ENCODE data around the gene TMPRSS5. TPM values are rescaled to one million over a fixed set of nuclear protein-coding genes. Genes with fewer than 3 reads are reported as not detected.

The TMPRSS5 gene
- total RNA-seq, 1 donor from 2014 or later: 0.17 TPM

GRCh38 chr11:113667801-113668200, 38.3 kb downstream of the TMPRSS5 start:
- DNase-seq: no peak

DNA sequence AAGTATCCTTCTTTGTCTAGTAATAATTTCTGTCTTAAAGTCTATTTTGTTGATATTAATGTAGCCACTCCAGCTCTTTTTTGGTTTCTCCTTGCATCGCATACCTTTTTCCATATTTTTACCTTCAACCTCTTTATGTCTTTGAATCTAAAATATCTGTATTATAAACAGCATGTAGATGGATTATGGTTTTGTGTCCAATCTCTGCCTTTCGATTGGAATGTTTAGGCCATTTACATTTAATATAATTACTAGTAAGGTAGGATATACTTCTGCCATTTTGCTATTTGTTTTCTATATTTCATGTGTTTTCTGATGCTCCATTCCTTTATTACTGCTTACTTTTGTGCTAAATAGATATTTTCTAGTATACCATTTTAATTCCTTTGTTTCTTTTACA, 39.5 kb downstream of the TMPRSS5 start:
- no peak for DNase-seq

DNA sequence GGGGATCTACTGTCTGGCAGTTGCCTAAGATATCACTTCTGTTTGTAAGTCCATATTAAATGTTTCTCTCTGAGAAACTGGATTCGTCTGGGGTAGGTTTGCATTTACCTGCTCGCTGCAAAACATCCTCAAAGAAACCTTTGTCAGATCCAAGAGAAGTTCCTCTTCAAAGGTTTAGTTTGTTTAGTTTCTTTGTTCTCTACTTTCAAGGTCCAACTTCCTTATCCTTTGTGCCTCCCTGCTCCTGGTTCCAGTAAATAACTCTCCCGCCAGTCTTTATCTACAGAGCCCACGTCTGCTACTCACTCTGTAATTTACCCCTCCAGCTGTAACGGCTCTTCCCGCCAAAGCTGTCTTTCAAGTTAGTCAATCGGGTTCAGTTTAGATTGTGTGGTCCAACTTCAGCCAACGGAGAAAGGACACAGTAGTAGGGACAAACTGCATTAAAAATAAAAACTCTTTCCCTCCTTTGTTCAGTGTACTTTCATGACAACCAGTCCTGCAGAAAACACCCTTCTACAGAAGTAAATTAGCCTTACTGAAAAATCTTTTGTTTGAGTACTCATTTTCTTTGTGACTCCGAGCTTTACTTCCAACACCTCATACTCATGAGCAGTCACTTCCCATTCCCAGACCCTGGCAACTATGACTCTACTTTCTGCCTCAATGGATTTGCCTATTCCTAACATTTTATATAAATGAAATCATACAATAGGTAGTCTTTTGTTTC, 41.0 kb downstream of the TMPRSS5 start:
- no peak for DNase-seq

DNA sequence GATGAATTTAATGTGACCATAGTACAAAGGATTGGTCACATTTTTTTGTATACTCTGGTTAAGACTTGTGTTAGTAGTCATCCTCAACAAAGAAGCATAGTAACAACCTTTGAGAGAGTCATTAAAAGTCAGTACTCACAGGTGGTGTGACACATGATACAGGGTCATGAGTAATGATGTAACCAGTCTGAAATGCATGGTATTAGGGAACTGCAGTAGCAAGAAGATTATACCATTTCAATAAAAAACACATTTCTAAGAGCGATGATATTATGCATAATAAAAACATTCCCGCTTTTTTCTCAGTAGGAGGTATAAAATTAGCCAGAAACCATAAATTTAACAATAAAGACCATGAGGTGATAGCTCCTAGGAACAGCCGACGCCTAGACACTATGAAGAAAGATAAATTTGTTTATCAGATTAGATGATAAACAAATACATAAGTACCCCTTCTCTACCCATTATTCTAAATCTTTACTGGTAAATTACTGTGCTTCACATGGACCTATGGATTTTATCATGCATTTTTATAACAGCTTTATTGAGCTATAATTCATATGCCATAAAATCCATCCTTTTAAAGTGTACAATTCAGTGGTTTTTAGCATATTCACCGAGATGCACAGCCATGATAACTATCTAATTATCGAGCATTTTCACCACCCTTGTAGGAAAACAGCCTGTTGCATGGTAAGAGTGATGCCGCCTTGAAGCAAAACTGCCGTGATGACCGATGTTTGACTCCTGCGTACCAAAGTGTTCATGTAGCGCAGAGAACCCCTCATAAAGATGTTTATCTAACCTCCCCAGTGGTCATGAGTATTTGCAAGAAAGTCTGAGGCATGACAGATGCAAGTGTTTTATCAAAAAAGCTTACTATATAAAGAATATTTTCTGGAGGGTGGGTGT, 41.8 kb downstream of the TMPRSS5 start:
- no peak for DNase-seq

DNA sequence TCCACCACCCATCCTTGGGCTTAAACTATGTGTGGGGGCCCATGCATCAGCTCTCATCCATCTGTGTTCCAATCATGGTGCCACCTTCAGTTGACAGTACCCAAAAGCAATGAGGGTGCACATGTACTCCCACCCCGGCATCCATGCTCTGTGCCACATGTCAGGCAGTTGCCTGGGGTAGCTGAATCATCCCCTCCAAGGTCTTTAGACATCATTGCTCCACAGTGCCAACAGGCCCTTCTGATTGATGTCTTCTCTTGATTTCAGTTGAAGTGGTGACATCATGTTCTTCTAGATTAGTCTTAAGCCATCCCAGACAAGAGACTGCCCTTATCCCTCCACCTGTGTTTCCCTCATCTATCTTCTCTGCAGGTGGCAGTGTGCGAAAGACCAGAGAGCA, 42.5 kb downstream of the TMPRSS5 start:
- DNase-seq: no peak

DNA sequence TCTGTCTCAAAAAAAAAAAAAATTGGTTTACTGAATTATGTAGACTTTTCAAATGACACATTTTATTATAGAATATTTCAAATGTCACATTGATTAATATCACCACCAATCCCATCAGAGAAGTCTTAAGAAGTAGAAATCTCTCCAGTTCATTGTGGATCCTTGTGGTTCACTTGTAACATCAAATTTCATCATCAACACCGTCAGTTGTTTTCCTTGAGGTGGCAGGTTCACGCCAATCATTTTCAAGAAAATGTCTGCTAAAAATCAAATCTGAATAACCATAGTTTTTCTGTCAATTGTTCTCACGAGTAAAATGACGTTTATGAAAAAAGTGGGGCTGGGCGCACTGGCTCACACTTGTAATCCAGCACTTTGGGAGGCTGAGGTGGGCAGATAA, 50.3 kb downstream of the TMPRSS5 start:
- DNase-seq: no peak

DNA sequence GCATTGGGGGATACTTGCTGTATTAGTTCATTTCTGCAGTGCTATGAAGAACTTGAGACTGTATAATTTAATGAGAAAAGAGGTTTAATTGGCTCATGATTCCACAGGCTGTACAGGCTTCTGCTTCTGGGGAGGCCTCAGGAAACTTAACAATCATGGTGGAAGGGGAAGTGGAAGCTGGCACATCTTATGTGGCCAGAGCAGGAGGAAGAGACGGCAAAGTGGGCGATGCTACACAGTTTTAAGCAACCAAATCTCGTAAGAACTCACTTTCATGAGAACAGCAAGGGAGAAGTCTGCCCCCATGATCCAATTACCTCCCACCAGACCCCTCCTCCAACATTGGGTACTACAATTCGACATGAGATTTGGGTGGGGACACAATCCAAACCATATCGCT, 55.1 kb downstream of the TMPRSS5 start:
- DNase-seq: no peak

DNA sequence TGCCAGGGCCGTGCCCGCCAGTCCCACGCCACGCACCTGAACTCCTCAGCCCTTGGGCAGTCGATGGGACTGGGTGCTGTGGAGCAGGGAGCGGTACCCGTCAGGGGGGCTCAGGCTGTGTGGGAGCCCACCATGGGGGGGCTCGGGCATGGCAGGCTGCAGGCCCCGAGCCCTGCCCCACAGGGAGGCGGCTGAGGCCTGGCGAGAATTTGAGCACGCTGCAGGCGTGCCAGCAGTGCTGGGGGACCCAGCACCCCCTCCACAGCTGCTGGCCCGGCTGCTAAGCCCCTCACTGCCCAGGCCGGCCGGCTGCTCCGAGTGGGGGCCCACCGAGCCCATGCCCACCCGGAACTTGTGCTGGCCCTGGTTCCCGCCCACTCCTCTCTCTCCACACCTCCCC, 56.8 kb downstream of the TMPRSS5 start:
- no peak for DNase-seq

DNA sequence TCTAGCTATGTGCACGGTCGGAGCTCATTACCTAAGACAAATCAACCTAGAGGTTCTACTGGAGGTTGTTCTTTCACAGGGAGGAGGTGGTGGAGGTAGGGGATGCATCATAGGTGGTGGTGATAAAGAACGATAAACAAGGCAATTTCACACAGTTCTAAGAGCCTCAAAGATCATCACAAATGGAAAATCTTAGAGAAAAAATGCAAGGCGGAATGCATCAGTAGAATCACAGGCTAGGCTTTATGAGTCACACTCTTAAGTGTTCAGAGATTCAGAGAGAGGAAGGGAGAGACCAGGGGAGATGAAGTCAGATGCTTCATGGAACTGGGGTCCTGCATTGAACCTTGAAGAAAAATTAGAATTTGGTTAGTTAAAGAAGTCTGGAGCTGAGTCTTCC, 58.3 kb downstream of the TMPRSS5 start:
- no peak for DNase-seq

DNA sequence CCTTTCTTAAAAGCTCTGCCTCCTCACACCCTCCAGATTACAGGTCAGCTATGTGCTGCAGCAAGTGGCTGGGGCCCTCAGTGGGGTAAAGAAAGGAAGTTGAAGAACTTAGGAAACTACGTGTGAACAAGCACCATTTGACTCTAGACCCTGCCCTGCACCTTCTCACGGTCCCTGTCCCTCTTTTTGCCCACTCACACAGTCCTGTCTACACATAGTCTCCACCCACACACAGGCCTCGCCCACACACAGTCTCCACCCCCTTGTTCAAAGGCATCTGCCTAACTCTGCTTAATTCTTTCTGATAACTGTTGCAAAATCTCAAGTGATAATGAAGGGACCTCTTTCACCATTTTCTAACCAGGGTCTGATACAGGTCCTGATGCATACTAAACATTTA, 59.0 kb downstream of the TMPRSS5 start:
- no peak for DNase-seq

DNA sequence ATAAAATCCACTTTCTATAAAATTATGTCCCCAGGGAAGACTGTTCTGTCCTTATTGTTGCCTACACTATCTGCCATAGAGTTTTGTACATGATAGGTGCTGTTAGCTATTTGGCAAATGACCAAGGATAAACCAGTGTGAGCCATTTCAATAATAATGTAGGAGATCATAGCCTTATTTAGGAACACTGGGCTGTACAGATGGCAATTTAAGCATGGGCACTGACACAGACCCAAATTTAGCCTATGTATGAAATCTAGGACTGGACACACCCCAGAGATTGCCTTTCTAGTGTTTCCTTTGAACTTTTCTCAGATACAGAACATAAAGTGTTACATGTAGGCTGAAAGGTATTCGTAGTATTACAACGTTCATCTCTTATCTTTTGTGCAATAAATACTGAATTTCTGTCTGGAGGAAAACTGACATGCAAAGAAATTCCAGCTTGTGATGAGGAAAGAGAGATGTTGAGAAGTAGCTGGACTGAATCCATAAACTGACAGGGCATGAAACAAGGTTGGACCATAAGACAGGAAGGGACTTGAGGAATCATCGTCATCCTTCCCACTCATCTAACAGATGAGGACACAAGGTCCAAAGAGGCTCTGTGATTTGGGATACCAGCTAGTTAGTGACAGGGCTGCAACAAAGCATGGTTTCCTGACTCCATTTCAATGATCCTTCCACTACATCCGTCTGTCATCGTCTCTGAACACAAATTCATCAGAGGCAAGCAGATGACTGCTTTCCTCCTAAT, 60.3 kb downstream of the TMPRSS5 start:
- DNase-seq: no peak

- no peak for DNase-seq
Measured at GRCh38 chr11:113644605-113645004, 61.5 kb downstream of the TMPRSS5 start.

DNA sequence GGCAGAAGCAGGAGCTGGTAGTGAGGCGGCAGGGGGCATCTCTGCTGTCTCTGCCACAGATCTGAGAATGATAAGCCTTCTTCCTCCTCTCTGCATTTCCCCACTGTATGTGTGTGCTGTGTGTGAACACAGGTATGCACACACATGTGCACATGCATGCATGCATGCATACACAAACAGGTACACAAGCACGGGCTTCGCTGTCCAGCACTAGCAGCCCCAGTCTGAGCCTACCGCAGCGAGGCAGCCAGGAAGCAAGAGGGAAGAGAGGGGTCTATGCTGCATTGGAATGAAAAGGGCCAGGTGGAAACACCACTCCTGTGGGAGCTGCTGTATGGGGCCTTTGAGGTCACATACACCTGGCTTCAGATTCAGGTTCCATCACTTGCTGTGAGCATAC, 62.4 kb downstream of the TMPRSS5 start:
- no peak for DNase-seq

GRCh38 chr11:113643006-113643585, 63.0 kb downstream of the TMPRSS5 start:
- no peak for DNase-seq

DNA sequence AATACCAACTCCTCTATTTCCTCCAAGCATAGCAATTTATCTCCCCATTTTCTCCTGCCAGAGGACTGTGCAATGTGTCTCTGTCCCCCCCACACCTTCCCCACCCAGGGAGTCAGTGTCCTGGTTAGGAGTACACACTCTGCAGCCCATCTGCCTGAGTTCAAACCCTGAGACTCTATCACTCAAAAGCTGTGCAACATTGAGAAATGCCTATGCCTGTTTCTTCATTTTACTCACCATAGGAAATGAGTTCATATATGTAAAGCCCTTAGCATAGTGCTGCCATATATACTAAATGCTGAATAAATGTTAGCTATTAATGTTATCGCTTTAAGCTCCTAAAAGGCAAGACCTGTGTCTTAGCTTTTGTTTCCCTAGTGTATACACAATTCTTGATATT, 64.0 kb downstream of the TMPRSS5 start:
- DNase-seq: no peak

DNA sequence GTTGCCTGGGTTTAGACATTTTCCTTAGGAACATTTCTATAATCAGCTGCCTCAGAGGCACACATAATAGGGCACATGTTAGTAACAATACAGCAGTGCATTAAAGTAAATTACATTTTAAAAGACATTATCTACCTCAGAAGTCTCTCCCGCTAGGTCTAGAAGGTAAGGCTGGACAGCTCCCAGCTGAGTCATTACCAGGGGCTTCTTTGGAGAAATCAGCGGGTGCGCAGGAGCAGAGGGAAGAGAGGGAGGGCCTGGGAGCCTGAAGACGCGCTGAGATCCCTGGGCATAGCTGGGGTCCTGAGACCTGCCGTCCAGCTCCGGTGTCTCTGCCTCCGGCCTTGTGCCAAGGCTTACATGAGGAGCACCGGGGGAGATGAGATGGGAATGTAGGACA, 67.7 kb downstream of the TMPRSS5 start:
- DNase-seq: no peak

GRCh38 chr11:113637636-113638035, 68.5 kb downstream of the TMPRSS5 start:
- no peak for DNase-seq

Other genes with a start within 250 kb of the TMPRSS5 start
- not detected in 2 replicates for gene DRD2, start 230.9 kb downstream of the TMPRSS5 start, total RNA-seq
- 23.3 and 31.6 TPM in 2 replicates for gene ZW10, start 67.4 kb upstream of the TMPRSS5 start, total RNA-seq
- gene CLDN25, start 73.5 kb upstream of the TMPRSS5 start, total RNA-seq: not detected in 2 replicates
- gene USP28, start 169.3 kb upstream of the TMPRSS5 start, total RNA-seq: 38.5 and 53.2 TPM in 2 replicates
- gene HTR3B, start 198.5 kb upstream of the TMPRSS5 start, total RNA-seq: not detected in 2 replicates